Measurements from ENCODE around the gene C16orf82. TPM values are rescaled to one million over a fixed set of nuclear protein-coding genes. Genes with fewer than 3 reads are reported as not detected.

C16orf82 gene
- total RNA-seq, 1 donor from 2014 or later: not detected

DNA sequence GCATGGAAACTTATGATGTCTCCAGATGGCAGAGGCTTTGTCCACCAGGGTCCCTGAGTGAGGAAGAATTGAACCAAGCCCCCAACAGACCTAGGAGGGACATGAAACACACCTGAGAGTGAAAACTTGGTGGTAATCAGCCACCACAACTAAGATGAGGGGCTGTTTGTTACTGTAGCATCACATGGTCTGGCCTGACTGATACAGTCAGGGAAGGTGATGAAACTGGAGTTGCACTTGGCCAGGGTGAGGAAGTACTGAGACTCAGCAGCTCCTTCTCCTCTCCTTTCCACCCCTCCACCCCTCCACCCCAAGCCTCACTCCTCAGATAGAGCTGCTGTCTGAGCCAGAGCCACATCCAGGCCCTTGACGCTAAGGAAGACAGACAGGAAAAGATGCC is 37.2 kb downstream of the C16orf82 start:
- Histone ChIP-seq H3K9me3 (replicated peaks) (no peaks in the 10 kb centered on the region), H3K36me3 (no peaks in the 10 kb centered on the region), H3K27me3 (ENCODE audit: low read depth) (peaks cover 20% of the 10 kb centered on the region), H3K27ac (replicated peaks) (no peak overlapping the region), H3K4me3 (no peak overlapping the region), H3K4me1 (no peaks in the 10 kb centered on the region)
- DNase-seq: no peak
- intact Hi-C loops (cut with micrococcal nuclease): no loop called here
- TF ChIP-seq CTCF (IDR thresholded peaks at IDR 0.05; ENCODE audit: borderline replicate concordance): no peak

DNA sequence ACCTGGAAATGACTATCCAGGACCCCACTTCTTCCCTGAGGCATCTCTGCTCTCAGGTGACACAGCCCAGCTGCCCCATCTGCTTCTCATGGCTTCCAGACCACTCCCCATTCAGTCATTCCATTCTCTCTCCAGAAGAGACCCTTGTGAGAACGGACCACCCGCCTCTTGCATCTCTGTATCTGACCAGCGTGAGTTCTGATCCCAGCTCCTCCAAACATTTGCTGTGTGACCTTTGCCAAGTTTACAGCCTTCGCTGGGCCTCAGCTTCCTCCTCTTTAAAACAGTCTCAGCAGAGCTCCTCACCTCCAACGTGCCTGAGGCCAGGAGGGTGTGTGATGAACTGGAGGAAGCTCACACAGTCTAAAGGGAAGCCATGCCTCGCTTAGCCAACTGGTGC is 39.6 kb downstream of the C16orf82 start:
- no peak overlapping the region for H3K4me3 ChIP-seq
- peaks cover 12% of the 10 kb centered on the region for H3K4me1 ChIP-seq
- intact Hi-C loops (cut with micrococcal nuclease): no loop called here
- no peak for TF ChIP-seq CTCF (IDR thresholded peaks at IDR 0.05; ENCODE audit: borderline replicate concordance)
- H3K9me3 ChIP-seq (replicated peaks): no peaks in the 10 kb centered on the region
- no peak overlapping the region for H3K27ac ChIP-seq (replicated peaks)
- H3K27me3 ChIP-seq (ENCODE audit: low read depth): peaks cover 40% of the 10 kb centered on the region
- DNase-seq: no peak
- H3K36me3 ChIP-seq: no peaks in the 10 kb centered on the region

DNA sequence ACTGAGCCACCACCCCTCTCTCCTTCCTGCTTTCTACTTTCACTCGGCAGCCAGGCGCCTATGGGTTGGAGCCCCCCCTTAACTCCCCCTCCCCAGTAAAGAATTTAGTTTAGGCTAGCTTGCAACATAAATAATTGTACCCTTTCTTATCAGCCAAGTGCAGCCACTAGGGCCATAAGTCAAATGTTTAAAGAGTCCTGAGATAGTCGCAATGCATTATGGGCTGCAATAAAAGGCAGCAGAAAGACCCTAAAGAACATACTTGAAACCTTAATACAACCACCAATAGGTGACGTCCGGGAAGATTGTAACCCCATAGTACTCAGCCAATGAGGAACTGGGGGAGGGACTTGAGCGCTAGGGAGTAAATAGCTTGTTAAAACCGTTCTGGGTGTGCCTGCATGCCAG is 40.5 kb downstream of the C16orf82 start:
- H3K36me3 ChIP-seq: no peaks in the 10 kb centered on the region
- no peak overlapping the region for H3K4me3 ChIP-seq
- H3K27me3 ChIP-seq (ENCODE audit: low read depth): peaks cover 44% of the 10 kb centered on the region
- no peak for TF ChIP-seq CTCF (IDR thresholded peaks at IDR 0.05; ENCODE audit: borderline replicate concordance)
- peaks cover 12% of the 10 kb centered on the region for H3K4me1 ChIP-seq
- no peaks in the 10 kb centered on the region for H3K9me3 ChIP-seq (replicated peaks)
- DNase-seq: no peak
- H3K27ac ChIP-seq (replicated peaks): no peak overlapping the region
- intact Hi-C loops (cut with micrococcal nuclease): no loop called here

DNA sequence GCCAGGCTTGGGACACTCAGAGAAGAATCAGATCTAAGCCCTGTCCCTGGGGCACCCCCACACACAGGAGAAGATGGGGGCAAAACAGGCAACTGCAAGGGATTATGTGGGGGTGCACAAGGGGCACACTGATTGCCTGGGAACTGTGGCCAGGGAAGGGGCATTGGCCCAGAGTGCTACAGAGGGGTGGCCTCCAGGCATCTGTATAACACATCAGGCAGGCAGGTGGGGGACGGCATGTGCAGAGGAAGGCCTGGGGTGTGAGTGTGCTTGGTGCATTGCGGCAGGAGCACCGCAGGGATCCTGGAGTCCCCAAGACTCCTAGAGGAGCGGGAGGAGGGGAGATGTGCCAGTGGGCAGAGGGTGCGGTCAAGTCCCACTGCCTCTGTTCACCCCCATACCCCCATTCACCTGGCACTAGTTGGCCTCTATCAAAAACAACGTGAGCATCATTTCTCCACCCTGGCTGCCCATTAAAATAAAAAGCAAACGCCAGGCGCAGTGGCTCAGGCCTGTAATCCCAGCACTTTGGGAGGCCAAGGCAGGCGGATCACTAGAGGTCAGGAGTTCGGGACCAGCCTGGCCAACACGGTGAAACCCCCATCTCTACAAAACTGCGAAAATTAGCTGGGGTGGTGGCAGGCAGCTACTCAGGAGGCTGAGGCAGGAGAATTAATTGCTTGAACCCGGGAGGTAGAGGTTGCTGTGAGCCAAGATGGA is 41.5 kb downstream of the C16orf82 start:
- intact Hi-C loops (cut with micrococcal nuclease): no loop called here

DNA sequence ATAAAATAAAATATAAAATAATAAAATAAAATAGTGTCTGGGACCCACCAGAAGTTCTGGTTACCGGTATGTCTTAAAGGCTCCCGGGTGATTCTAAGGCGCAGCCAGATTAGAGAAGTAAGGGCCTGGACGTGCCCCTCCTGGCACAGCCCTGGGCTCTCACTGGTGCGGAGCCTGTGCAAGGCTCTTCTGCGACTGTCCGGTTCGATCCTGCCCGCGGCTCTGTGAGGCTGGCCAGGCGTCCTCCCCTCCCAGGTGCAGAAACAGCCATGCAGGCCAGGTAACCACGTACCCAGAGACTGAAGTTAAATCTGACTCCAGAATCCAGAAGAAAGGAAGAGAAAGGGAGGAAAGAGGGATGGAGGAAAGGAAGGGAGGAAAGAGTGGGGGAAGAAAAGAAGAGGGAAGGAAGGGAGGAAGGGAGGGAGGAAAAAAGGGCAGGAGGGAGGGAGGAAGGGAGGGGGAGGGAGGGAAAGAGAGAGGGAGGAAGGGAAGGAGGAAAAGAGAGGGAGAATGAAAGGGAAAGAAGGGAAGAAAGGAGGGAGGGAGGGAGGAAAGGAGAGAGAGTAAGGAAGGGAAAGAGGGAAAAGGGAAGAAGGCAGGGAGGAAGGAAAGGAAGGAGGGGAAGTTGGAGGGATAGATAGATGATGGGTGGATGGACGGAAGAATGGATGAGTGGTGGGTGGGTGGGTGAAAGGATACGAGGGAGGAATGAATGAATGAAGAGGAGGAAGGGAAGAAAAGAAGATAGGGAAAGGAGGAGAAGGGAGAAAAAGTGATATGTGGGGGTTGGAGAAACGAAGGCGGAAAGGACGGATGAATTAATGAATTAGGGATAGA is 42.3 kb downstream of the C16orf82 start:
- no peak for DNase-seq
- intact Hi-C loops (cut with micrococcal nuclease): no loop called here
- Histone ChIP-seq H3K36me3 (no peaks in the 10 kb centered on the region), H3K9me3 (replicated peaks) (no peaks in the 10 kb centered on the region), H3K27me3 (ENCODE audit: low read depth) (peaks cover 47% of the 10 kb centered on the region), H3K27ac (replicated peaks) (peak overlapping the region; percentile 83), H3K4me1 (peaks cover 12% of the 10 kb centered on the region), H3K4me3 (peak overlapping the region; percentile 54)
- TF ChIP-seq CTCF (IDR thresholded peaks at IDR 0.05; ENCODE audit: borderline replicate concordance): no peak

More for the DNA sequence above, 41.5 kb downstream of the C16orf82 start:
- H3K4me1 ChIP-seq: peaks cover 12% of the 10 kb centered on the region
- H3K27ac ChIP-seq (replicated peaks): no peak overlapping the region
- TF ChIP-seq CTCF (IDR thresholded peaks at IDR 0.05; ENCODE audit: borderline replicate concordance): no peak
- H3K36me3 ChIP-seq: no peaks in the 10 kb centered on the region
- no peaks in the 10 kb centered on the region for H3K9me3 ChIP-seq (replicated peaks)
- H3K4me3 ChIP-seq: no peak overlapping the region
- H3K27me3 ChIP-seq (ENCODE audit: low read depth): peaks cover 44% of the 10 kb centered on the region
- no peak for DNase-seq

All from left ventricle myocardium inferior (tissue), 1 donor.